ENCODE measurements around the gene NID2.

DNA sequence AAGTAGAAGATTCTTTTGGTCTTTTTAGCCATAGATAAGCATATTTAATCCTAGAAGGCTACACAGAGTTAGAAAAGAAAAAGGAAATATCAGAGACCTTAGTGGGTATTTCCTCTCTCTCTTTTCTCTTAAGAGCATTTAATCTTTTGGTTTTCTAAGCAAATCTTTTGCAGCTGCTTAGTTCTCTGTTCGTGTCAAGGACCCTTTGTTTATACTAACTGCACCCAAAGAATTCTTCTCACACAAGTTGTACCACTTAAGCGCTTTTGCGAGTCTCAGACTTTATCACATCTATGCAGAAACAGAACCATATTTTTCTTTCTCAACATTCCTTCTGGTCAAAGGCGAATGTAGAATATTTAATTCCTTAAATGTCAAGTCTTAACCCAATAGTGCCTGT is 17.9 kb upstream of the NID2 start:
- TF ChIP-seq POLR2AphosphoS5 (IDR thresholded peaks at IDR 0.05; ENCODE audit: borderline replicate concordance, low read depth, low read length) (no peak), EZH2 (IDR thresholded peaks at IDR 0.05) (no peak), FOXP2 (optimal IDR thresholded peaks at IDR 0.05; ENCODE audit: control extremely low read depth, extremely low read length, insufficient read depth) (no peak)
